ENCODE data around the gene ARL5B.

Gene ARL5B

GRCh38 chr10:18687706-18688105, 28.5 kb downstream of the ARL5B start:
- no peaks in the 10 kb centered on the region for H3K9me2 ChIP-seq (replicated peaks; ENCODE audit: control insufficient read depth, low read length)
- H3K4me1 ChIP-seq (ENCODE audit: control insufficient read depth, low read length) = no peaks in the 10 kb centered on the region
- H3K4me3 ChIP-seq (ENCODE audit: low read length) = no peak overlapping the region
- no peaks in the 10 kb centered on the region for H3K27me3 ChIP-seq (ENCODE audit: control insufficient read depth, low read length)
- H3K4me2 ChIP-seq (ENCODE audit: low read length) = no peak overlapping the region
- no peaks in the 10 kb centered on the region for H3K9me3 ChIP-seq (ENCODE audit: control insufficient read depth, insufficient read depth, low read length)
- no peaks in the 10 kb centered on the region for H3K79me2 ChIP-seq (ENCODE audit: control insufficient read depth, low read length)
- no peaks in the 10 kb centered on the region for H4K20me1 ChIP-seq (ENCODE audit: control insufficient read depth, insufficient read depth, low read depth, low read length)
- H3K36me3 ChIP-seq (ENCODE audit: control insufficient read depth, low read length) = no peaks in the 10 kb centered on the region
- H3K27ac ChIP-seq (ENCODE audit: low read depth, low read length) = no peak overlapping the region
- no peaks in the 10 kb centered on the region for H3F3A ChIP-seq (ENCODE audit: control insufficient read depth, insufficient read depth)
- TF ChIP-seq EZH2phosphoT487 (IDR thresholded peaks at IDR 0.05; ENCODE audit: borderline replicate concordance, low read length) = no peak
- TF ChIP-seq CTCF (IDR thresholded peaks at IDR 0.05; ENCODE audit: low read depth, low read length, poor library complexity, severe bottlenecking) = no peak

GRCh38 chr10:18689498-18689897, 30.3 kb downstream of the ARL5B start:
- Histone ChIP-seq H3K36me3 (ENCODE audit: control insufficient read depth, low read length) (no peaks in the 10 kb centered on the region), H3F3A (ENCODE audit: control insufficient read depth, insufficient read depth) (no peaks in the 10 kb centered on the region), H3K4me1 (ENCODE audit: control insufficient read depth, low read length) (no peaks in the 10 kb centered on the region), H3K9me2 (replicated peaks; ENCODE audit: control insufficient read depth, low read length) (no peaks in the 10 kb centered on the region), H3K79me2 (ENCODE audit: control insufficient read depth, low read length) (no peaks in the 10 kb centered on the region), H3K27ac (ENCODE audit: low read depth, low read length) (no peak overlapping the region), H3K4me3 (ENCODE audit: low read length) (no peak overlapping the region), H3K4me2 (ENCODE audit: low read length) (no peak overlapping the region), H4K20me1 (ENCODE audit: control insufficient read depth, insufficient read depth, low read depth, low read length) (no peaks in the 10 kb centered on the region), H3K27me3 (ENCODE audit: control insufficient read depth, low read length) (no peaks in the 10 kb centered on the region), H3K9me3 (ENCODE audit: control insufficient read depth, insufficient read depth, low read length) (no peaks in the 10 kb centered on the region)
- TF ChIP-seq EZH2phosphoT487 (IDR thresholded peaks at IDR 0.05; ENCODE audit: borderline replicate concordance, low read length) = no peak
- TF ChIP-seq CTCF (IDR thresholded peaks at IDR 0.05; ENCODE audit: low read depth, low read length, poor library complexity, severe bottlenecking) = peak; percentile 54

DNA sequence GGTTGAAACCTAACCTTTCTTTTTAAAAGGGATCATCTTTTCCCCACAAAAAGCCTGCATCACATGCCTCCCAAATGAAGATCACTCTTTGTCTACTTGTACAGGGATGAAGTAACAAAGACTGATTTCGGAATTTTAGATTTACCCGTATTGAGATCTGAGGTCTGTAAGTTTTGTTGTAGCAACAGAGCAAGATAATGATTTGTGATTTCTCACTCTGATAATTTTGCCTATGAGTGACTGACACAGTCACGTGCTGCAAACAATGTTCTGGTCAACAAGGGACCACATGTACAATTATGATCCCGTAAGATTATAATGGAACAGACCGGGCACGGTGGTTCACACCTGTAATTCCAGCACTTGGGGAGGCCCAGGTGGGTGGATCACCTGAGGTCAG, 31.3 kb downstream of the ARL5B start:
- Histone ChIP-seq H3K4me1 (ENCODE audit: control insufficient read depth, low read length) (no peaks in the 10 kb centered on the region), H3K9me2 (replicated peaks; ENCODE audit: control insufficient read depth, low read length) (no peaks in the 10 kb centered on the region), H3K27me3 (ENCODE audit: control insufficient read depth, low read length) (no peaks in the 10 kb centered on the region), H4K20me1 (ENCODE audit: control insufficient read depth, insufficient read depth, low read depth, low read length) (no peaks in the 10 kb centered on the region), H3K4me2 (ENCODE audit: low read length) (no peak overlapping the region), H3K4me3 (ENCODE audit: low read length) (no peak overlapping the region), H3K27ac (ENCODE audit: low read depth, low read length) (no peak overlapping the region), H3K36me3 (ENCODE audit: control insufficient read depth, low read length) (no peaks in the 10 kb centered on the region), H3K9me3 (ENCODE audit: control insufficient read depth, insufficient read depth, low read length) (no peaks in the 10 kb centered on the region), H3K79me2 (ENCODE audit: control insufficient read depth, low read length) (no peaks in the 10 kb centered on the region), H3F3A (ENCODE audit: control insufficient read depth, insufficient read depth) (no peaks in the 10 kb centered on the region)
- TF ChIP-seq EZH2phosphoT487 (IDR thresholded peaks at IDR 0.05; ENCODE audit: borderline replicate concordance, low read length) (no peak), CTCF (IDR thresholded peaks at IDR 0.05; ENCODE audit: low read depth, low read length, poor library complexity, severe bottlenecking) (no peak)

Measured in DOHH2 (cell line).